GM18870 (cell line): ENCODE data around the gene SARS2.
"Not testable (repeated sequence)": the region's sequence is repeated elsewhere in the genome, so short reads cannot be mapped to it uniquely, and the experiment has no call there.

Experiments
- ATAC-seq: cut with Tn5 transposase; IDR thresholded peaks from one replicate; pipeline ENCODE4 v1.9.1; 2021; ENCODE audit warnings: moderate library complexity; ENCODE audit not compliant: unreplicated experiment

SARS2 gene, protein sequence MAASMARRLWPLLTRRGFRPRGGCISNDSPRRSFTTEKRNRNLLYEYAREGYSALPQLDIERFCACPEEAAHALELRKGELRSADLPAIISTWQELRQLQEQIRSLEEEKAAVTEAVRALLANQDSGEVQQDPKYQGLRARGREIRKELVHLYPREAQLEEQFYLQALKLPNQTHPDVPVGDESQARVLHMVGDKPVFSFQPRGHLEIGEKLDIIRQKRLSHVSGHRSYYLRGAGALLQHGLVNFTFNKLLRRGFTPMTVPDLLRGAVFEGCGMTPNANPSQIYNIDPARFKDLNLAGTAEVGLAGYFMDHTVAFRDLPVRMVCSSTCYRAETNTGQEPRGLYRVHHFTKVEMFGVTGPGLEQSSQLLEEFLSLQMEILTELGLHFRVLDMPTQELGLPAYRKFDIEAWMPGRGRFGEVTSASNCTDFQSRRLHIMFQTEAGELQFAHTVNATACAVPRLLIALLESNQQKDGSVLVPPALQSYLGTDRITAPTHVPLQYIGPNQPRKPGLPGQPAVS

GRCh38 chr19:38929929-38930775 is at the start of gene SARS2:
Gene SARS2, minus strand, starts transcription at chr19:38930763. Its CDS starts 27 bp downstream, at chr19:38930736.
- peak; percentile 70 for ATAC-seq

- no peak for ATAC-seq
Measured at GRCh38 chr19:38979812-38980211, 49.2 kb upstream of the SARS2 start.

DNA sequence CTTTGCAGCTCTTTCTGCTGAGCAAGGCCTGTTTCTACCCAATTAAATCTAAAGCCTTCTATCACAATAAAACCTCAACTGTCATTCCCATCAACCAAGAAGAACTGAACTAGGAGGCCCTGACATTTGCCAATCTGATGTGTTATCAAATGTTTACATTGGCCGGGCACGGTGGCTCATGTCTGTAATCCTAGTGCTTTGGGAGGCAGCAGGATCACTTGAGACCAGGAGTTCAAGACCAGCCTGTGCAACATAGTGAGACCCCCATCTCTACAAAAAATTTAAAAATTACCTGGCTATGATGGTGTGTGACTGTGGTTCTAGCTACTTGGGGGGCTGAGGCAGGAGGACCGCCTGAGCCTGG is 47.7 kb upstream of the SARS2 start:
- ATAC-seq: no peak

- no peak for ATAC-seq
Measured at GRCh38 chr19:38977445-38978325, 47.1 kb upstream of the SARS2 start.

DNA sequence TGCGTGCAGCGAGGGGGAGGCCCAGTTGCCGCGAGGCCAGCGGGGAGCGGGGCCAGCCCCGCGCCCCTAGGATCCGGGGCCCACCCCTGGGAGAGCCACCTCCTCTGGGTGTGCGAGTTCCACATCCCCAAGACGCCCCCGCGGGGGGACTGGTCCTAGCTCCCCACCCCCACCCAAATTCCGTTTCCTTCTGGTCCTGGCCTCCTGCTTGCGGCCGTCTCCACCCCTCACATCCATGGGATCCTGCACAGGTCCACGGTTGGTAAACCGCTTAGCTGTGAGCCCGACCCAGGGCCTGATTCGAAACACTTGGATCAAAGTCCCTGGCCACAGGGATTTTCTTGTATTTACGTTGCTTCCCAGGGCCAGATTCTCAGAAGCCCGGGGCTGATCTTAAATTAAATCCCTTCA is 45.3 kb upstream of the SARS2 start:
- no peak for ATAC-seq

GRCh38 chr19:38975214-38975860 is 44.8 kb upstream of the SARS2 start, which contains the start of gene FBXO17:
Gene FBXO17, minus strand, starts transcription at chr19:38975742. Its CDS starts 25,423 bp downstream, at chr19:38950319.
- ATAC-seq: no peak

GRCh38 chr19:38974624-38975213 is 44.2 kb upstream of the SARS2 start:
- no peak for ATAC-seq

- no peak for ATAC-seq
Measured at GRCh38 chr19:38971672-38972071, 41.1 kb upstream of the SARS2 start.

- no peak for ATAC-seq
Measured at GRCh38 chr19:38970664-38971532, 40.3 kb upstream of the SARS2 start.

- not testable (repeated sequence) for ATAC-seq
Measured at GRCh38 chr19:38966149-38966548, 35.6 kb upstream of the SARS2 start.

GRCh38 chr19:38964738-38965137 is 34.2 kb upstream of the SARS2 start:
- no peak for ATAC-seq

DNA sequence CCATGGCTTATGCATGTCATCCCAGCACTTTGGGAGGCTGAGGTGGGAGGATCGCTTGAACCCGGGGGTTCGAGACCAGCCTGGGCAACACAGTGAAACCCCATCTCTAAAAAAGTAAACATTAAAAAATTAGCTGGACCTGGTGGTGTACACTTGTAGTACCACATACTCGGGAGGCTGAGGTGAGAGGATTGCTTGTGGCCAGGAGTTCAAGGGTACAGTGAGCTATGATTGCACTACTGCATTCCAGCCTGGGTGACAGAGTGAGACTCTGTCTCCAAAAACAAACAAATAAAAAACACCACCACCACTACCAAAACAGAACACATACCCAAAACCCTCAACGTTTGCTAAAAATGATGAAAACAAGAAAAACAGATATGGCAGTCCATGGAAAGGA is 29.1 kb upstream of the SARS2 start:
- ATAC-seq: no peak

GRCh38 chr19:38958301-38958700 is 27.7 kb upstream of the SARS2 start:
- ATAC-seq: no peak

GRCh38 chr19:38956264-38956663 is 25.7 kb upstream of the SARS2 start:
- no peak for ATAC-seq

- no peak for ATAC-seq
Measured at GRCh38 chr19:38953677-38954076, 23.1 kb upstream of the SARS2 start.

DNA sequence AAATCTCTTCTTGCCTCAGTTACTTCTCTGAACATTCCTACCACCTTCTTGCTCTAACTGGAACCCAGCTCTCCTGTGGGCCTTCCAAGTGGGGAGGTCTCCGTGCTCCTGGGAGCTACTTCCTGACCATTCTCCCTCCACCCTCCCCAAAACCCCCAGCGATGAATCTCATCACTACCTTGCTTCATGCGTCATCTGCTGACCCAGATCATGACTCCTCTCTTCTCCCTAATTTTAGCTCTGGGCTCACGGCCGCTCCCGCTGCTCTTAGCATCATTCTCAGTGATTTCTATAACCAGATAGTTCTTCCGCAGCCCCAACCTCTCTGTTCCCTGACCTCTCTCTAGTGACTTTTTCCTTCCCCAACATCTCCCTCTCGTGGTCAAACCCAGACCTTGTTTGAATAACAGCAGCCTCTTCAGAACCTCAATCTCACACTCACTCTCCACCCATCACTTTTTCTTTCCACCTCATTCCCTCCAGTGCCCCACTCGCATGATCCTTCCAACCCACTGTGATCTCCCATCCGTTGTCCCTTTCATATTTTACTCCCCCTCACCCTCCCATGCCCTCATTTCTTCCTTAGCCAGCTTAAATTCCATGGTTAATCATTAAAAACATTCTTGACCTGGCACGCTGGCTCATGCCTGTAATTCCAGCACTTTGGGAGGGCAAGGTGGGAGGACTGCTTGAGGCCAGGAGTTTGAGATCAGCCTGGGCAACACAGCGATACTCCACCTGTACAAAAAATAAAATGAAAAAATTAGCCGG is 22.0 kb upstream of the SARS2 start:
- no peak for ATAC-seq

- ATAC-seq: no peak
Measured at GRCh38 chr19:38951187-38951586, 20.6 kb upstream of the SARS2 start.
